IMR-90 (cell line): ENCODE measurements around the gene APEX1. TPM values are rescaled to one million over a fixed set of nuclear protein-coding genes. Genes with fewer than 3 reads are reported as not detected.

Source experiments
- ATAC-seq: fragments of 200-7000 bp; cut with Tn5 transposase; 2 replicates; pipeline ENCODE4 v1.9.1; 2020; ENCODE audit warnings: low read depth, mild to moderate bottlenecking, moderate library complexity
- BruUV-seq: library from RNA; stranded (reverse); fragments of 400-500 nt; replicated peaks from 2 replicates; lab custom pipeline; 2021; lab: Mats Ljungman, UMichigan
- CTCF ChIA-PET: fragments of 300-600 bp; formaldehyde crosslinking; extraction: SDS; loops from one replicate; lab custom pipeline; 2021; ENCODE audit warnings: antibody characterized with exemption; lab: Yijun Ruan, JAX
- POLR2A ChIA-PET: fragments of 300-600 bp; sonication (Branson Sonifier 250); formaldehyde crosslinking; loops from one replicate; lab custom pipeline; 2022; ENCODE audit warnings: antibody characterized with exemption; ENCODE audit not compliant: unreplicated experiment; lab: Charles Lee
- DNase-seq: peaks from one replicate; pipeline ENCODE4 v3.0.0; 2013
- H2AFZ ChIP-seq: replicated peaks from 2 replicates; pipeline ENCODE3; 2013; ENCODE audit warnings: low read length, mild to moderate bottlenecking; ENCODE audit not compliant: poor library complexity
- H2AK5ac ChIP-seq: 2 replicates; pipeline ENCODE4 v1.6.1; 2013; ENCODE audit warnings: low read depth, low read length, inconsistent platforms
- H2AK9ac ChIP-seq: replicated peaks from 2 replicates; pipeline ENCODE3; 2013; ENCODE audit warnings: mild to moderate bottlenecking, low read depth, low read length, moderate library complexity; ENCODE audit not compliant: poor library complexity
- H2BK120ac ChIP-seq: 2 replicates; pipeline ENCODE4 v1.6.1; 2013; ENCODE audit warnings: low read depth, low read length, inconsistent platforms
- H2BK15ac ChIP-seq: 3 replicates; pipeline ENCODE4 v1.6.1; 2013; ENCODE audit warnings: low read depth, low read length, inconsistent platforms
- H2BK20ac ChIP-seq: 2 replicates; pipeline ENCODE4 v1.6.1; 2013; ENCODE audit warnings: low read depth, mild to moderate bottlenecking, inconsistent platforms, low read length, moderate library complexity
- H2BK5ac ChIP-seq: 2 replicates; pipeline ENCODE4 v1.6.1; 2013; ENCODE audit warnings: mild to moderate bottlenecking, low read depth, low read length, inconsistent platforms; ENCODE audit not compliant: poor library complexity, severe bottlenecking
- H3K14ac ChIP-seq: replicated peaks from 2 replicates; pipeline ENCODE4 v1.6.1; 2013; ENCODE audit warnings: low read depth, low read length, inconsistent platforms
- H3K18ac ChIP-seq: 2 replicates; pipeline ENCODE4 v1.6.1; 2013; ENCODE audit warnings: low read depth, low read length, control low read depth
- H3K23ac ChIP-seq: 2 replicates; pipeline ENCODE4 v1.6.1; 2013; ENCODE audit warnings: low read depth, low read length, inconsistent platforms
- H3K27ac ChIP-seq: 2 replicates; pipeline ENCODE4 v1.5.1; 2013; ENCODE audit warnings: mild to moderate bottlenecking, control low read depth, low read length; ENCODE audit not compliant: insufficient read depth
- H3K27me3 ChIP-seq: 2 replicates; pipeline ENCODE4 v1.6.1; 2013; ENCODE audit warnings: low read length; ENCODE audit not compliant: control insufficient read depth, insufficient read depth
- H3K36me3 ChIP-seq: 2 replicates; pipeline ENCODE4 v1.6.1; 2013; ENCODE audit warnings: low read length, mixed read lengths; ENCODE audit not compliant: control insufficient read depth, insufficient read depth
- H3K4ac ChIP-seq: 2 replicates; pipeline ENCODE4 v1.6.1; 2013; ENCODE audit warnings: low read depth, low read length, inconsistent platforms
- H3K4me1 ChIP-seq: 2 replicates; pipeline ENCODE4 v1.6.1; 2013; ENCODE audit warnings: low read length, mixed read lengths; ENCODE audit not compliant: control insufficient read depth, insufficient read depth
- H3K4me2 ChIP-seq: 2 replicates; pipeline ENCODE4 v1.6.1; 2013; ENCODE audit warnings: low read depth, mild to moderate bottlenecking, control low read depth, low read length, moderate library complexity
- H3K4me3 ChIP-seq: 2 replicates; pipeline ENCODE4 v1.5.1; 2013; ENCODE audit warnings: low read depth, mild to moderate bottlenecking, control low read depth, low read length, moderate library complexity; ENCODE audit not compliant: insufficient read depth
- H3K56ac ChIP-seq: 2 replicates; pipeline ENCODE4 v1.6.1; 2013; ENCODE audit warnings: low read length, inconsistent platforms; ENCODE audit not compliant: insufficient read depth; ENCODE audit errors: extremely low read depth
- H3K79me1 ChIP-seq, 2 experiments: 2 replicates each; pipeline ENCODE4 v1.6.1; 2013; ENCODE audit warnings: low read length in 2 of 2, inconsistent platforms in 1 of 2, low read depth in 1 of 2
- H3K9ac ChIP-seq: 2 replicates; pipeline ENCODE4 v1.6.1; 2013; ENCODE audit warnings: low read depth, low read length, control low read depth
- H3K9me1 ChIP-seq: 2 replicates; pipeline ENCODE4 v1.6.1; 2013; ENCODE audit warnings: low read length, inconsistent platforms; ENCODE audit not compliant: insufficient read depth
- H3K9me3 ChIP-seq: 2 replicates; pipeline ENCODE4 v1.6.1; 2013; ENCODE audit warnings: low read length; ENCODE audit not compliant: control insufficient read depth, insufficient read depth
- H4K20me1 ChIP-seq: 2 replicates; pipeline ENCODE4 v1.6.1; 2013; ENCODE audit warnings: low read length, inconsistent platforms; ENCODE audit not compliant: insufficient read depth
- H4K5ac ChIP-seq: 2 replicates; pipeline ENCODE4 v1.6.1; 2013; ENCODE audit warnings: mild to moderate bottlenecking, low read depth, low read length, control low read depth
- H4K8ac ChIP-seq, 2 experiments: 2 replicates each; pipeline ENCODE4 v1.6.1; 2013; ENCODE audit warnings: low read depth in 2 of 2, low read length in 2 of 2, control low read depth in 1 of 2, inconsistent platforms in 1 of 2
- H4K91ac ChIP-seq: 2 replicates; pipeline ENCODE4 v1.6.1; 2013; ENCODE audit warnings: low read depth, low read length, inconsistent platforms; ENCODE audit not compliant: insufficient read depth
- BHLHE40 ChIP-seq: fragments of 150-350 bp; IDR thresholded peaks from 2 replicates; pipeline ENCODE4 v1.6.1; 2016; ENCODE audit warnings: mild to moderate bottlenecking, low read depth, low read length
- CEBPB ChIP-seq: IDR thresholded peaks from 2 replicates; pipeline ENCODE4 v1.6.1; 2012; ENCODE audit warnings: low read depth, low read length, improper control_type of control experiment
- CHD1 ChIP-seq: IDR thresholded peaks from 2 replicates; pipeline ENCODE4 v1.6.1; 2012; ENCODE audit warnings: low read depth, low read length, improper control_type of control experiment
- CTCF ChIP-seq: conservative IDR thresholded peaks from 2 replicates; pipeline ENCODE4 v1.5.1; 2012; ENCODE audit warnings: mild to moderate bottlenecking, low read depth, low read length, improper control_type of control experiment
- ELK1 ChIP-seq: fragments of 150-350 bp; IDR thresholded peaks from 2 replicates; pipeline ENCODE4 v1.6.1; 2016; ENCODE audit warnings: low read depth, mild to moderate bottlenecking, low read length, moderate library complexity, borderline replicate concordance
- FOS ChIP-seq: fragments of 150-350 bp; IDR thresholded peaks from 2 replicates; pipeline ENCODE4 v1.6.1; 2016; ENCODE audit warnings: low read depth, low read length
- MAFK ChIP-seq: IDR thresholded peaks from 2 replicates; pipeline ENCODE4 v1.6.1; 2012; ENCODE audit warnings: low read depth, low read length, improper control_type of control experiment
- MAZ ChIP-seq: IDR thresholded peaks from 2 replicates; pipeline ENCODE4 v1.6.1; 2012; ENCODE audit warnings: low read depth, mild to moderate bottlenecking, low read length, improper control_type of control experiment, moderate library complexity, borderline replicate concordance
- MXI1 ChIP-seq: IDR thresholded peaks from 2 replicates; pipeline ENCODE4 v1.6.1; 2012; ENCODE audit warnings: low read depth, mild to moderate bottlenecking, low read length, moderate library complexity, borderline replicate concordance
- NFE2L2 ChIP-seq: fragments of 150-350 bp; IDR thresholded peaks from 2 replicates; pipeline ENCODE4 v1.6.1; 2016; ENCODE audit warnings: low read depth, mild to moderate bottlenecking, low read length
- POLR2A ChIP-seq: IDR thresholded peaks from 2 replicates; pipeline ENCODE4 v1.6.1; 2012; ENCODE audit warnings: mild to moderate bottlenecking, low read depth, low read length
- RAD21 ChIP-seq: IDR thresholded peaks from 2 replicates; pipeline ENCODE4 v1.6.1; 2012; ENCODE audit warnings: low read length, improper control_type of control experiment
- RCOR1 ChIP-seq: IDR thresholded peaks from 2 replicates; pipeline ENCODE4 v1.6.1; 2012; ENCODE audit warnings: mild to moderate bottlenecking, low read length, improper control_type of control experiment; ENCODE audit not compliant: insufficient replicate concordance
- RFX5 ChIP-seq: IDR thresholded peaks from 2 replicates; pipeline ENCODE4 v1.8.0; 2012; ENCODE audit warnings: low read depth, mild to moderate bottlenecking, low read length, moderate library complexity
- SMC3 ChIP-seq: fragments of 150-350 bp; IDR thresholded peaks from 2 replicates; pipeline ENCODE4 v1.6.1; 2016; ENCODE audit warnings: low read depth, mild to moderate bottlenecking, antibody characterized with exemption, low read length, moderate library complexity
- USF2 ChIP-seq: fragments of 150-350 bp; IDR thresholded peaks from 2 replicates; pipeline ENCODE4 v1.6.1; 2017; ENCODE audit warnings: mild to moderate bottlenecking, antibody characterized with exemption, low read length, low read depth
- WGBS, 2 experiments: methylation state at CpG; one replicate each; pipeline versions ENCODE4 v1.1.5 to v1.1.7; 2013; ENCODE audit warnings: missing lambda C conversion rate in 2 of 2; ENCODE audit not compliant: insufficient read length in 1 of 2; ENCODE audit errors: extremely low coverage in 2 of 2; 5-methylcytosine and 5-hydroxymethylcytosine counted together
- dilution Hi-C: fragments of 300-500 bp; cut with HindIII; formaldehyde crosslinking; loops from one replicate; pipeline ENCODE4 v1.14.3; 2018; ENCODE audit warnings: low sequenced_read_pairs; ENCODE audit not compliant: unreplicated experiment
- in situ Hi-C: fragments of 300-500 bp; cut with MboI; formaldehyde crosslinking; loops from 3 replicates; pipeline ENCODE4 v1.14.3; 2019; ENCODE audit warnings: low sequenced_read_pairs, inconsistent platforms, mixed read lengths
- intact Hi-C: fragments of 100-400 bp; cut with micrococcal nuclease; formaldehyde crosslinking; loops from 2 replicates; pipeline ENCODE4 v1.10.0; 2022
- polyA plus RNA-seq, 3 experiments: library from polyadenylated mRNA; depleted of rRNA; stranded (reverse); fragments of >200 nt; gene quantifications; 2 replicates each; pipeline ENCODE4 v1.2.3, GENCODE V29; 2012; ENCODE audit warnings: low replicate concordance in 1 of 3
- total RNA-seq: library from RNA; depleted of rRNA; stranded (reverse); fragments of >200 nt; gene quantifications from 2 replicates; pipeline ENCODE4 v1.2.3, GENCODE V29; 2012

The APEX1 gene
- total and polyA plus RNA-seq, 2 of the 4 experiments (the other 2 are of a cell fraction) = 125 to 241 TPM

- ATAC-seq (no peak), DNase-seq (no peak)
- H3K23ac ChIP-seq = no peak overlapping the region
- H4K5ac ChIP-seq = no peak overlapping the region
- H3K4ac ChIP-seq = no peak overlapping the region
- H3K18ac ChIP-seq = no peak overlapping the region
- no peaks in the 10 kb centered on the region for H3K27me3 ChIP-seq
- no peaks in the 10 kb centered on the region for H4K20me1 ChIP-seq
- no TSS peak for BruUV-seq
- H2BK120ac ChIP-seq = no peak overlapping the region
- WGBS, 2 experiments = no CpG with 5 or more reads among the region's 2 CpGs
- H2AK9ac ChIP-seq = no peak overlapping the region
- H2AFZ ChIP-seq = no peak overlapping the region
- H3K4me2 ChIP-seq = no peak overlapping the region
- H2BK15ac ChIP-seq = no peak overlapping the region
- H3K9me1 ChIP-seq = no peaks in the 10 kb centered on the region; the same call in 1 of the 2 replicates
- no peaks in the 10 kb centered on the region for H3K4me1 ChIP-seq
- H2BK20ac ChIP-seq = no peak overlapping the region
- dilution Hi-C loops = no loop called here
- TF ChIP-seq MXI1 (no peak), FOS (no peak), RAD21 (no peak), CEBPB (no peak), CHD1 (no peak), MAZ (no peak), POLR2A (no peak), USF2 (no peak), CTCF (no peak), RCOR1 (no peak), MAFK (no peak), RFX5 (no peak), NFE2L2 (no peak), BHLHE40 (no peak), SMC3 (no peak), ELK1 (no peak)
- H3K4me3 ChIP-seq = no peak overlapping the region
- H3K56ac ChIP-seq = no peak overlapping the region
- CTCF ChIA-PET = no interaction called here
- intact Hi-C loops = no loop called here
- H3K36me3 ChIP-seq = peaks cover 10% of the 10 kb centered on the region
- H4K91ac ChIP-seq = no peak overlapping the region
- POLR2A ChIA-PET = no interaction called here
- in situ Hi-C loops = no loop called here
- no peak overlapping the region for H3K27ac ChIP-seq
- no peak overlapping the region for H2BK5ac ChIP-seq
- H2AK5ac ChIP-seq = no peak overlapping the region
- H4K8ac ChIP-seq = no peak overlapping the region
- no peak overlapping the region for H3K14ac ChIP-seq
- H3K9me3 ChIP-seq = no peaks in the 10 kb centered on the region
- no peaks in the 10 kb centered on the region for H3K79me1 ChIP-seq
- H3K9ac ChIP-seq = no peak overlapping the region
Observed at GRCh38 chr14:20478894-20479293, 23.9 kb downstream of the APEX1 start.
